Hippocampal formation (tissue), 2 donors: ENCODE results near the gene OPA3.

Source experiments
- DNase-seq, 2 donors: peaks; one replicate each; lab custom pipeline; 2025; lab: John Stamatoyannopoulos, UW

Gene OPA3

GRCh38 chr19:45478454-45479238, 106.0 kb downstream of the OPA3 start:
- peak; percentile 78 to 82 for DNase-seq

- no peak for DNase-seq
Observed at GRCh38 chr19:45477713-45478453, 106.7 kb downstream of the OPA3 start.
